Muscle of leg (tissue), 11 donors: ENCODE measurements around the gene KCNE1. TPM values are rescaled to one million over a fixed set of nuclear protein-coding genes. Genes with fewer than 3 reads are reported as not detected.

Experiments used
- DNase-seq: peaks from one replicate; pipeline ENCODE4 v3.0.0; 2013
- H3K27ac ChIP-seq: one replicate; pipeline ENCODE4 v1.5.1; 2013; ENCODE audit warnings: mild to moderate bottlenecking, low read length, control low read depth
- H3K27me3 ChIP-seq: one replicate; pipeline ENCODE4 v1.6.1; 2013; ENCODE audit warnings: low read length; ENCODE audit not compliant: control insufficient read depth, insufficient read depth
- H3K36me3 ChIP-seq: one replicate; pipeline ENCODE4 v1.6.1; 2013; ENCODE audit warnings: low read length; ENCODE audit not compliant: control insufficient read depth, insufficient read depth
- H3K4me1 ChIP-seq: one replicate; pipeline ENCODE4 v1.6.1; 2013; ENCODE audit warnings: low read length; ENCODE audit not compliant: control insufficient read depth, insufficient read depth
- H3K4me3 ChIP-seq: one replicate; pipeline ENCODE4 v1.5.1; 2013; ENCODE audit warnings: low read length, control low read depth
- H3K9me3 ChIP-seq: replicated peaks from 2 replicates; pipeline ENCODE4 v1.6.1; 2013; ENCODE audit warnings: low read depth, low read length; ENCODE audit not compliant: control insufficient read depth
- WGBS: methylation state at CpG from one replicate; pipeline ENCODE4 v1.1.5; 2013; ENCODE audit warnings: missing lambda C conversion rate; ENCODE audit not compliant: insufficient coverage; 5-methylcytosine and 5-hydroxymethylcytosine counted together
- polyA plus RNA-seq, 8 donors: library from polyadenylated mRNA; unstranded; fragments of 120-200 nt; gene quantifications; one replicate each; pipeline versions ENCODE4 v1.2.1 to v1.2.3, GENCODE V29; 2013; ENCODE audit warnings: inconsistent platforms in 1 of 8, low replicate concordance in 1 of 8; ENCODE audit not compliant: insufficient read length in 8 of 8, insufficient read depth in 1 of 8
- total RNA-seq: library from RNA; stranded (reverse); fragments of 120-200 nt; gene quantifications from one replicate; pipeline ENCODE4 v1.2.4, GENCODE V29; 2013

KCNE1 gene
- total and polyA plus RNA-seq, 9 donors: 0.21 to 1.4 (median 0.62) TPM

DNA sequence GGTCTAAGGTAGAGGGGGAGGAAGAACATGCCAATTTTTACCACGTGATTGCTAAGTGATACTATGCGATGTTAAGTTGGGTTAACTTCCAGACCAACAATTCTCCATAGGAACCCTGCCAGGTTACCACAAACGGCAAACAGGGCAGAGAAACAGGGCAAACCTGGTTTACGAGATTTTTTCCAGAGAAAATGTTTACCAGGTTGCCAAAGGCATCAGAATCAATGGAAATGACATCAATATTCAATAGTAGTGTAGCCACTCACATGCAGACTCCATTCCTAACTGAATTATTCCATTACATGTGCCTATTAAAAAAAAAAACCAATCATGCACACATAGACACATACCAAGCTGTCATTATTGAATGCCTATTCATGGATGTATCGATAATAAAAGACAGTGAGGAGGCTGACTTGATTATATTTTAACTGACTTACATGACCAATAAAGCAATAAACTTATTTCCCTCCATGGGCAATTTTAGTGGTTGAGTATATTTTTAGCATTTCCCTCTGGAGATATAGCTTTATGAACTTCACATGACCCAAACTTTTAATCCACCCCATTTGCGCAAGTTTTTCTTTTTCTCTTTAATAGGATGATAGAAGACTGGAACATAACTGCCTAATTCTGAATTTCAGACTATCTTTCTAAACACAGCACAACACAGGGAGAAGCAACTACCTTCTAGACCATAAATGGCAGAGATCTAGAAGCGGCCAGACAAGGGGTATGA lies 40.5 kb upstream of the KCNE1 start:
- peak; percentile 51 for DNase-seq
- H3K27me3 ChIP-seq: no peaks in the 10 kb centered on the region
- no peaks in the 10 kb centered on the region for H3K36me3 ChIP-seq
- 100% methylated on average over 1 of the region's 7 CpGs for WGBS
- peak overlapping the region; percentile 67 for H3K27ac ChIP-seq
- H3K4me3 ChIP-seq: no peak overlapping the region
- peaks cover 2% of the 10 kb centered on the region for H3K4me1 ChIP-seq
- H3K9me3 ChIP-seq: no peaks in the 10 kb centered on the region

- WGBS: no CpG with 5 or more reads among the region's 2 CpGs
- peaks cover 6% of the 10 kb centered on the region for H3K4me1 ChIP-seq
Measured at GRCh38 chr21:34550182-34550799, 38.3 kb upstream of the KCNE1 start.

DNA sequence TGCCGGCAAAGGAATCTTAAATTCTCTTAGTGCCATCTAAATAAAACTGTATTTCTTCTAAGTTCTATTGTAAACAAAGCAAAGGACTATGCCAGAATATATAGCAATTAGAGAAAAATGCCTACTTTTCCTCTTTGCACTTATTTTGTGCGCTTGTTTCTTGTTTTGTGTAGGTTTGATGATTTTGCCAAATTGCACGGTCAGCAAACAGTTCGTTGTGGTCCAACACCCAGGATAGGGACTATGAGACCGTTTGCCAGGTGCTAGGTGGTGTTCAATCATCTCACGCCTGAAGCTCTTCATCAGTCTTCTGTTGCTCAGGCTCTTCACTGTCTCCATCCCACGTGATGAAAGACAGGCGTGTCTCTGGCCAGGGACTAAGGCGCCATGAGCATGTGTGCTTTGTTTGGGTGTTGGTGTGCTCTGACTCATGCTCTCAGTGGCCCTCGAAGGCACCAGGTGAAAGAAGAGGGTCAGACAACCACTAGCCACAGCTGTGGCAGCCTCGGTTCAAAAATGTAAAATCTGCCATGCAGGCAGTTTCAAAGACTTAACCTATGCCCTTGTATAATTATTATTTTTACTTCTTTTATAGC lies 36.9 kb upstream of the KCNE1 start:
- Histone ChIP-seq H3K9me3 (peaks cover 4% of the 10 kb centered on the region), H3K4me3 (no peak overlapping the region), H3K27me3 (no peaks in the 10 kb centered on the region), H3K4me1 (peaks cover 14% of the 10 kb centered on the region), H3K36me3 (no peaks in the 10 kb centered on the region), H3K27ac (no peak overlapping the region)
- WGBS: 72% methylated on average over 3 of the region's 11 CpGs
- no peak for DNase-seq

More at GRCh38 chr21:34550182-34550799, 38.3 kb upstream of the KCNE1 start:
- no peak overlapping the region for H3K4me3 ChIP-seq
- no peaks in the 10 kb centered on the region for H3K9me3 ChIP-seq
- H3K36me3 ChIP-seq: no peaks in the 10 kb centered on the region
- no peak overlapping the region for H3K27ac ChIP-seq
- H3K27me3 ChIP-seq: no peaks in the 10 kb centered on the region
- DNase-seq: no peak

DNA sequence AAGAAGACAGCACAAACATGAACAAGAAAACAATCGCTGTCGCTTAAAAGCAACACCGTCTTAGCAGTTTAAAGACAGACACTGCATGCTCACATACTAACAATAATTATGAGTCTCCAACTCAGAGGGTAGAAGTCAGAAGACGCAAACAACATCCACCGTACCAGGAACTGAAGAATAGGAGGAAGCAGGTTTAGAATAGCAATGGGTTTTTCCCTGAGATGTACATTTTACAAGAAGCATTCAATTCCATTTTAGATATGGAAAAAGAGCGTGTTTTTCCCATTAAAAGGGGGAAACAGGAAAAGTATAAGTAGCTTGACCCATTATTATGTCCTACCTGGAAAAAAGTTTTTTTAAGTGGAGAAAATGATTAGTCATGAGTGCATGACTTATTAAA lies 34.5 kb upstream of the KCNE1 start:
- Histone ChIP-seq H3K4me1 (peaks cover 13% of the 10 kb centered on the region), H3K4me3 (no peak overlapping the region), H3K36me3 (no peaks in the 10 kb centered on the region), H3K9me3 (peaks cover 4% of the 10 kb centered on the region), H3K27ac (peak overlapping the region; percentile 84), H3K27me3 (no peaks in the 10 kb centered on the region)
- no CpG with 5 or more reads among the region's 6 CpGs for WGBS
- DNase-seq: peak; percentile 56

DNA sequence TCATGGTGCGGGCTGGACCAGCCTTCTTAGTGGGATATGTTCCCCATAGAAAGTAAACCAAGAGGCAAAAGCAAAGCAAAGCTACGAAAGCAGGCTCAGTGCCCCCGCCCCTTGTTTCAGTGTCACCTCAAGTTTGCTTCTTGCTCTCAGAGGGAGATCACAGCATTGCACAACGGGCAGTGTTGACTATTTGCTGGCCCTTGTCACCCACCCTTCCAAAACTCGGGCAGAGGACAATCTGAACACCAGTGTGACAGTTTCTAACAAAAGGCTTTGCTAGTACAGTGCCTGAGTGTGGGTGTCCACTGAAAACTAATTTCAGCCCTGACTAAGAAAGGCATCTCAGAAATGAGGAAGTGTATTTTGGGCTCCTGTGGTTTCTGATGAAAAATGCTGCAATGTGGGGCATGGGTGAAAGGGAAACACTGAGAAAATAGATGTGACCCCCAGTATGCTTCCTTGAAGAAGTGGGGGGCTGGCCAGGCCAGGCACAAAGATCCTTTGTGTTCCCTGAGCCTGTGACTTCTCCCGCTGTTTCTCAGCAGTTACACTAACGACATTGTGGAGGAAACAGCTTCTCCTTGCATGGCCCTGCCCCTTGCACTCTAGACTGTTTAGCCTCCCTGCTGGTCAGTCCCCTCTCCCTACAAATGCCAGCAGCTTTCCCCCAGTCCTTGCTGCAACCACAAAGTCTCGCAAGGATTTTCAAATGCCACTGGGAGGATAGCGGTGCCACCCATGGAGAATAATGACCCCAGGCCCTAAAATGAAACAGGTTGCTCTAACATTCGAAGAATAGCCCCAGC lies 33.3 kb upstream of the KCNE1 start:
- peaks cover 13% of the 10 kb centered on the region for H3K4me1 ChIP-seq
- H3K4me3 ChIP-seq: no peak overlapping the region
- DNase-seq: peak; percentile 62
- no peaks in the 10 kb centered on the region for H3K27me3 ChIP-seq
- H3K27ac ChIP-seq: peak overlapping the region; percentile 84
- H3K9me3 ChIP-seq: peaks cover 4% of the 10 kb centered on the region
- WGBS: 67% methylated on average over 6 of the region's 10 CpGs
- no peaks in the 10 kb centered on the region for H3K36me3 ChIP-seq

DNA sequence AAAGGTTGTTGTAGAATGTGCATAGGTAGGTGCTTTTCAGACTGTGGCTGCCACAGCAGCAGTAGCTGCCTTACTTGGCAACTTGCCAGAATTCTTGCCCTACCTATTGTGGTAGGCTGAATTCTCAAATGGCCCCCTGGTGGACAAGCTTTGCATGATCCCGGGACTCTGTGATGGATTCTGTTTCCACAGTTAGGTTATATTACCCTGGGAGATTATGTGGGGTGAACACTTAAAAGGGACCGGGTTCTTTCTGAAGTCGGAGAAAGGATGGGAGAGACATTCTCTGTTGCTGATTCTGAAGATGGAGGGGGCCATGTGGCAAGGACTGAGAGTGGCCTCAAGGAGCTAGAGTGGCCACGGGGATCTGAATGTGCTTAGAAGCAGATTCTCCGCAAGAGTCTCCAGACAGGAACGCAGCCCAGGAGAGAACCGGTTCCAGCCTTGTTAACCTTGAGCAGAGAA lies 32.1 kb upstream of the KCNE1 start:
- H3K27ac ChIP-seq: no peak overlapping the region

GRCh38 chr21:34543017-34543416 lies 31.0 kb upstream of the KCNE1 start:
- peaks cover 13% of the 10 kb centered on the region for H3K4me1 ChIP-seq

More for the DNA sequence above, 32.1 kb upstream of the KCNE1 start:
- Histone ChIP-seq H3K27me3 (no peaks in the 10 kb centered on the region), H3K4me1 (peaks cover 13% of the 10 kb centered on the region), H3K9me3 (peaks cover 4% of the 10 kb centered on the region), H3K36me3 (no peaks in the 10 kb centered on the region), H3K4me3 (no peak overlapping the region)
- 89% methylated on average over 4 of the region's 7 CpGs for WGBS
- peak; percentile 53 for DNase-seq

GRCh38 chr21:34540206-34540605 lies 28.2 kb upstream of the KCNE1 start:
- no peaks in the 10 kb centered on the region for H3K36me3 ChIP-seq
- WGBS: 61% methylated on average over 2 of the region's 5 CpGs

More at GRCh38 chr21:34543017-34543416, 31.0 kb upstream of the KCNE1 start:
- no peak overlapping the region for H3K27ac ChIP-seq
- WGBS: 85% methylated on average over 3 of the region's 3 CpGs
- H3K36me3 ChIP-seq: no peaks in the 10 kb centered on the region
- no peaks in the 10 kb centered on the region for H3K27me3 ChIP-seq
- H3K4me3 ChIP-seq: no peak overlapping the region
- peaks cover 4% of the 10 kb centered on the region for H3K9me3 ChIP-seq
- DNase-seq: no peak

GRCh38 chr21:34537838-34538237 lies 25.8 kb upstream of the KCNE1 start:
- H3K9me3 ChIP-seq: no peaks in the 10 kb centered on the region
- no peaks in the 10 kb centered on the region for H3K27me3 ChIP-seq
- WGBS: no CpG with 5 or more reads among the region's 3 CpGs
- H3K27ac ChIP-seq: no peak overlapping the region
- peaks cover 2% of the 10 kb centered on the region for H3K4me1 ChIP-seq
- H3K4me3 ChIP-seq: no peak overlapping the region
- no peaks in the 10 kb centered on the region for H3K36me3 ChIP-seq
- DNase-seq: no peak

More at GRCh38 chr21:34540206-34540605, 28.2 kb upstream of the KCNE1 start:
- Histone ChIP-seq H3K4me1 (peaks cover 7% of the 10 kb centered on the region), H3K4me3 (no peak overlapping the region), H3K9me3 (peaks cover 4% of the 10 kb centered on the region), H3K27ac (no peak overlapping the region), H3K27me3 (no peaks in the 10 kb centered on the region)
- DNase-seq: no peak
